ENCODE measurements around the gene PRKCD.

PRKCD gene

GRCh38 chr3:53162672-53163443, 1.8 kb downstream of the PRKCD start:
- Histone ChIP-seq H3K9ac (ENCODE audit: low read depth, low read length, poor library complexity, severe bottlenecking) (no peak overlapping the region), H3K36me3 (ENCODE audit: insufficient read depth, low read length) (no peaks in the 10 kb centered on the region), H3K9me2 (replicated peaks; ENCODE audit: low read depth, low read length) (no peaks in the 10 kb centered on the region), H3K4me2 (ENCODE audit: low read depth, low read length, poor library complexity, severe bottlenecking) (peak overlapping the region; percentile 50), H3K27me3 (ENCODE audit: insufficient read depth, low read length, poor library complexity, severe bottlenecking) (no peaks in the 10 kb centered on the region), H2AFZ (ENCODE audit: low read length) (no peak overlapping the region), H3K79me2 (ENCODE audit: insufficient read depth, low read length) (no peaks in the 10 kb centered on the region; the same call in 1 of the 2 replicates), H3F3A (ENCODE audit: low read depth) (no peaks in the 10 kb centered on the region), H4K20me1 (ENCODE audit: insufficient read depth, low read length, poor library complexity, severe bottlenecking) (no peaks in the 10 kb centered on the region), H3K4me1 (ENCODE audit: insufficient read depth, low read length, poor library complexity, severe bottlenecking) (peaks cover 39% of the 10 kb centered on the region), H3K9me3 (ENCODE audit: insufficient read depth, low read depth, low read length) (no peaks in the 10 kb centered on the region), H3K4me3 (ENCODE audit: low read length, poor library complexity, severe bottlenecking) (peak overlapping the region; percentile 22)
- TF ChIP-seq CTCF (conservative IDR thresholded peaks at IDR 0.05; ENCODE audit: low read length) (no peak), EZH2phosphoT487 (IDR thresholded peaks at IDR 0.05; ENCODE audit: borderline replicate concordance) (no peak)

- Histone ChIP-seq H3K9me2 (replicated peaks; ENCODE audit: low read depth, low read length) (no peaks in the 10 kb centered on the region), H3K4me2 (ENCODE audit: low read depth, low read length, poor library complexity, severe bottlenecking) (peak overlapping the region; percentile 50)
Observed at GRCh38 chr3:53163444-53164387, 2.7 kb downstream of the PRKCD start.

GRCh38 chr3:53164911-53165310, 3.9 kb downstream of the PRKCD start:
- Histone ChIP-seq H3K4me3 (ENCODE audit: low read length, poor library complexity, severe bottlenecking) (no peak overlapping the region), H3K36me3 (ENCODE audit: insufficient read depth, low read length) (no peaks in the 10 kb centered on the region), H3K9me3 (ENCODE audit: insufficient read depth, low read depth, low read length) (no peaks in the 10 kb centered on the region), H3F3A (ENCODE audit: low read depth) (no peaks in the 10 kb centered on the region), H2AFZ (ENCODE audit: low read length) (no peak overlapping the region), H3K9me2 (replicated peaks; ENCODE audit: low read depth, low read length) (no peaks in the 10 kb centered on the region), H3K9ac (ENCODE audit: low read depth, low read length, poor library complexity, severe bottlenecking) (no peak overlapping the region), H3K79me2 (ENCODE audit: insufficient read depth, low read length) (no peaks in the 10 kb centered on the region; the same call in 1 of the 2 replicates), H4K20me1 (ENCODE audit: insufficient read depth, low read length, poor library complexity, severe bottlenecking) (no peaks in the 10 kb centered on the region), H3K4me1 (ENCODE audit: insufficient read depth, low read length, poor library complexity, severe bottlenecking) (peaks cover 42% of the 10 kb centered on the region), H3K4me2 (ENCODE audit: low read depth, low read length, poor library complexity, severe bottlenecking) (no peak overlapping the region), H3K27me3 (ENCODE audit: insufficient read depth, low read length, poor library complexity, severe bottlenecking) (no peaks in the 10 kb centered on the region)
- TF ChIP-seq EZH2phosphoT487 (IDR thresholded peaks at IDR 0.05; ENCODE audit: borderline replicate concordance) = no peak
- no peak for TF ChIP-seq CTCF (conservative IDR thresholded peaks at IDR 0.05; ENCODE audit: low read length)

More at GRCh38 chr3:53163444-53164387, 2.7 kb downstream of the PRKCD start:
- H3K9ac ChIP-seq (ENCODE audit: low read depth, low read length, poor library complexity, severe bottlenecking) = no peak overlapping the region
- H3K79me2 ChIP-seq (ENCODE audit: insufficient read depth, low read length) = no peaks in the 10 kb centered on the region; the same call in 1 of the 2 replicates
- H3K9me3 ChIP-seq (ENCODE audit: insufficient read depth, low read depth, low read length) = no peaks in the 10 kb centered on the region
- no peaks in the 10 kb centered on the region for H3F3A ChIP-seq (ENCODE audit: low read depth)
- no peaks in the 10 kb centered on the region for H4K20me1 ChIP-seq (ENCODE audit: insufficient read depth, low read length, poor library complexity, severe bottlenecking)
- no peaks in the 10 kb centered on the region for H3K36me3 ChIP-seq (ENCODE audit: insufficient read depth, low read length)
- peaks cover 39% of the 10 kb centered on the region for H3K4me1 ChIP-seq (ENCODE audit: insufficient read depth, low read length, poor library complexity, severe bottlenecking)
- H3K4me3 ChIP-seq (ENCODE audit: low read length, poor library complexity, severe bottlenecking) = no peak overlapping the region
- no peaks in the 10 kb centered on the region for H3K27me3 ChIP-seq (ENCODE audit: insufficient read depth, low read length, poor library complexity, severe bottlenecking)
- no peak overlapping the region for H2AFZ ChIP-seq (ENCODE audit: low read length)
- TF ChIP-seq EZH2phosphoT487 (IDR thresholded peaks at IDR 0.05; ENCODE audit: borderline replicate concordance) (no peak), CTCF (conservative IDR thresholded peaks at IDR 0.05; ENCODE audit: low read length) (no peak)

Measured in Loucy (cell line).